NK-92 treated with Interleukin-12 subunit alpha and Interleukin-12 subunit beta, amount 100 ng/mL, for 24 hours (cell line): Measurements from ENCODE around the gene PPM1M.

Experiments used
- DNase-seq: peaks from one replicate; lab custom pipeline; 2025; lab: John Stamatoyannopoulos, UW

PPM1M gene

GRCh38 chr3:52297242-52298148, 51.9 kb downstream of the PPM1M start:
- DNase-seq: no peak

GRCh38 chr3:52298149-52299098, 52.9 kb downstream of the PPM1M start:
- no peak for DNase-seq

- no peak for DNase-seq
Observed at GRCh38 chr3:52299247-52299878, 53.8 kb downstream of the PPM1M start.
